Endothelial cell of umbilical vein (primary cell): ENCODE results near the gene CNTLN. TPM values are rescaled to one million over a fixed set of nuclear protein-coding genes. Genes with fewer than 3 reads are reported as not detected.

Experiments
- BruUV-seq: library from RNA; stranded (reverse); fragments of 400-500 nt; replicated peaks from 2 replicates; lab custom pipeline; 2021; lab: Mats Ljungman, UMichigan
- CTCF ChIA-PET: fragments of 300-600, 350-600 bp; sonication (Branson Sonifier 250); formaldehyde crosslinking; loops from one replicate; lab custom pipeline; 2021; ENCODE audit warnings: antibody characterized with exemption, inconsistent platforms; lab: Charles Lee
- POLR2A ChIA-PET: fragments of 300-600, 350-600 bp; sonication (Branson Sonifier 250); formaldehyde crosslinking; loops from one replicate; lab custom pipeline; 2021; ENCODE audit warnings: antibody characterized with exemption, inconsistent platforms; lab: Charles Lee
- DNase-seq: peaks from one replicate; pipeline ENCODE4 v3.0.0-alpha.2; 2011; ENCODE audit warnings: low read depth, low spot score
- FAIRE-seq: peaks from 2 replicates; lab custom pipeline; 2011; peaks lifted over from hg19 to GRCh38; lab: Jason Lieb, UNC
- H2AFZ ChIP-seq: 2 replicates; pipeline ENCODE4 v1.6.0; 2012; ENCODE audit warnings: low read depth, low read length, control low read depth, inconsistent platforms
- H3K27ac ChIP-seq: 2 replicates; pipeline ENCODE4 v1.5.1; 2011; ENCODE audit warnings: low read depth, mild to moderate bottlenecking, control low read depth, low read length, moderate library complexity; ENCODE audit not compliant: insufficient read depth
- H3K27me3 ChIP-seq, 2 experiments: 2 replicates each; pipeline versions ENCODE4 v1.6.0 to v1.6.1; 2011; ENCODE audit warnings: low read length in 2 of 2, mixed read lengths in 1 of 2; ENCODE audit not compliant: control insufficient read depth in 2 of 2, insufficient read depth in 2 of 2
- H3K36me3 ChIP-seq, 2 experiments: 2 replicates in 1 of 2; 3 replicates in 1 of 2; pipeline ENCODE4 v1.5.1; 2011; ENCODE audit warnings: low read length in 2 of 2, mild to moderate bottlenecking in 1 of 2, moderate library complexity in 1 of 2; ENCODE audit not compliant: control insufficient read depth in 2 of 2, insufficient read depth in 2 of 2; ENCODE audit errors: extremely low read depth in 1 of 2
- H3K4me1 ChIP-seq: 3 replicates; pipeline ENCODE4 v1.5.1; 2011; ENCODE audit warnings: mild to moderate bottlenecking, low read length; ENCODE audit not compliant: control insufficient read depth, insufficient read depth; ENCODE audit errors: extremely low read depth
- H3K4me2 ChIP-seq: 2 replicates; pipeline ENCODE4 v1.6.1; 2011; ENCODE audit warnings: low read length, control low read depth, mixed read lengths; ENCODE audit not compliant: insufficient read depth
- H3K4me3 ChIP-seq, 3 experiments: fragments of 200-600 bp in 1 of 3; sonication (generic), shearing (Covaris generic) in 1 of 3; replicated peaks in 1 of 3; 2 replicates each; pipeline ENCODE4 v1.5.1; 2011 to 2016; ENCODE audit warnings: control low read depth in 3 of 3, low read length in 3 of 3, mild to moderate bottlenecking in 2 of 3, inconsistent platforms in 1 of 3, low read depth in 1 of 3, moderate library complexity in 1 of 3; ENCODE audit not compliant: insufficient read depth in 1 of 3
- H3K79me2 ChIP-seq: 2 replicates; pipeline ENCODE4 v1.6.0; 2012; ENCODE audit warnings: low read length, inconsistent platforms; ENCODE audit not compliant: control insufficient read depth, insufficient read depth
- H3K9ac ChIP-seq: replicated peaks from 2 replicates; pipeline ENCODE3; 2011; ENCODE audit warnings: low read length, control low read depth; ENCODE audit not compliant: insufficient read depth; ENCODE audit errors: extremely low read depth
- H3K9me1 ChIP-seq: replicated peaks from 3 replicates; pipeline ENCODE4 v1.6.0; 2011; ENCODE audit warnings: mild to moderate bottlenecking, low read length; ENCODE audit not compliant: control insufficient read depth, insufficient read depth; ENCODE audit errors: extremely low read depth
- H3K9me3 ChIP-seq: replicated peaks from 2 replicates; pipeline ENCODE4 v1.5.1; 2012; ENCODE audit warnings: low read length, inconsistent platforms; ENCODE audit not compliant: control insufficient read depth, insufficient read depth
- H4K20me1 ChIP-seq: replicated peaks from 2 replicates; pipeline ENCODE3; 2011; ENCODE audit warnings: mild to moderate bottlenecking, low read length; ENCODE audit not compliant: control insufficient read depth, insufficient read depth; ENCODE audit errors: extremely low read depth
- EZH2 ChIP-seq: IDR thresholded peaks from 2 replicates; pipeline ENCODE4 v1.6.1; 2012; ENCODE audit warnings: borderline replicate concordance, low read depth, mild to moderate bottlenecking, moderate library complexity, low read length, inconsistent platforms; ENCODE audit not compliant: severe bottlenecking
- FOS ChIP-seq: IDR thresholded peaks from 2 replicates; pipeline ENCODE4 v1.6.1; 2011; ENCODE audit warnings: mild to moderate bottlenecking, low read length, moderate library complexity, borderline replicate concordance; ENCODE audit not compliant: insufficient read depth
- GATA2 ChIP-seq: IDR thresholded peaks from 2 replicates; pipeline ENCODE4 v1.7.0; 2011; ENCODE audit warnings: low read depth, mild to moderate bottlenecking, moderate library complexity, mixed read lengths, low read length; ENCODE audit not compliant: insufficient read length, insufficient read depth
- JUN ChIP-seq: IDR thresholded peaks from 2 replicates; pipeline ENCODE4 v1.6.1; 2011; ENCODE audit warnings: borderline replicate concordance, low read depth; ENCODE audit not compliant: insufficient read length, insufficient read depth
- MYC ChIP-seq: IDR thresholded peaks from one replicate; pipeline ENCODE4 v1.6.1; 2011; ENCODE audit warnings: mild to moderate bottlenecking, low read depth, low read length
- POLR2A ChIP-seq: IDR thresholded peaks from 2 replicates; pipeline ENCODE4 v1.6.1; 2012; ENCODE audit warnings: low read depth, mild to moderate bottlenecking, control low read depth, low read length
- POLR2AphosphoS5 ChIP-seq: IDR thresholded peaks from 2 replicates; pipeline ENCODE4 v1.6.1; 2012; ENCODE audit warnings: low read depth, mild to moderate bottlenecking, control low read depth, low read length, moderate library complexity; ENCODE audit not compliant: insufficient read depth
- dilution Hi-C: fragments of 300-500 bp; cut with MboI; formaldehyde crosslinking; loops from one replicate; pipeline ENCODE4 v1.15.0; 2019; ENCODE audit warnings: low sequenced_read_pairs; ENCODE audit not compliant: extremely low pct_ligation_motif_present
- intact Hi-C: fragments of 100-400 bp; cut with micrococcal nuclease; formaldehyde crosslinking; loops from one replicate; pipeline ENCODE4 v1.10.0; 2022
- polyA plus RNA-seq, 4 experiments: library from polyadenylated mRNA; depleted of rRNA in 3 of 4; stranded (reverse) in 3 of 4; unstranded in 1 of 4; fragments of >200 nt; gene quantifications; 2 replicates each; pipeline versions ENCODE4 v1.2.1 to v1.2.3, GENCODE V29; 2011 to 2012; ENCODE audit warnings: missing spikeins in 1 of 4
- total RNA-seq: library from RNA; stranded (reverse); gene quantifications from 2 replicates; pipeline ENCODE4 v1.2.3, GENCODE V29; 2021
- TF ChIP-seq, protein P1 (sequence below): IDR thresholded peaks from 2 replicates; pipeline ENCODE4 v1.6.1; 2011; ENCODE audit not compliant: insufficient read depth, insufficient read length
- TF ChIP-seq, protein P2 (sequence below), 2 donors: IDR thresholded peaks; 1 replicate in 1 of 2; 2 replicates in 1 of 2; pipeline ENCODE4 v1.5.1; 2011; ENCODE audit warnings: low read length in 2 of 2, mild to moderate bottlenecking in 2 of 2, moderate library complexity in 2 of 2, control low read depth in 1 of 2, inconsistent platforms in 1 of 2, low read depth in 1 of 2; ENCODE audit not compliant: insufficient read depth in 1 of 2; ENCODE audit errors: extremely low read depth in 1 of 2

CNTLN gene
- total and polyA plus RNA-seq, 2 donors (not counting 3 experiments of a cell fraction or from before 2014, with no cell fraction given), result 3.5 to 15.8 TPM

DNA sequence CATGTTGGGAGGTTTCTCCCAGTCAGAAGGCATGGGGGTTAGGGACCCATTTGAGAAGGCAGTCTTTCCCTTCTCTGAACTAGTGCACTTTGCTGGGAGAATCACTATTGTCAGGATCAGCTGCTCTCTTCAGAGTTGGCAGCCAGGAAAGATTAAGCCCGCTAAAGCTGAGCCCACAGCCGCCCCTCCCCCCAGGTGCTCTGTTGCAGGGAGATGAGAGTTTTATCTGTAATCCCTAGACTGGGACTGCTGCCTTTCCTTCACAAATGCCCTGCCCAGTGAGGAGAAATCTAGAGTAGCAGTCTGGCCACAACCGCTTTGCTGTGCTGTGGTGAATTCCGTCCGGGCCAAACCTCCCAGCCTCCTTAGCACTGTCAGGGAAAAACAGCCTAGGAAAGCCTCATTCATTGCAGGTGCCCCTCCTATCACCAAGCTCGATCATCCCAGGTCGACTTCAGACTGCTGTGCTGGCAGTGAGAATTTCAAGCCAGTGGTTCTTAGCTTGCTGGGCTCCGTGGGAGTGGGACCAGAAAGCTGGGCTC lies 69.8 kb downstream of the CNTLN start:
- POLR2A ChIA-PET, result no interaction called here

DNA sequence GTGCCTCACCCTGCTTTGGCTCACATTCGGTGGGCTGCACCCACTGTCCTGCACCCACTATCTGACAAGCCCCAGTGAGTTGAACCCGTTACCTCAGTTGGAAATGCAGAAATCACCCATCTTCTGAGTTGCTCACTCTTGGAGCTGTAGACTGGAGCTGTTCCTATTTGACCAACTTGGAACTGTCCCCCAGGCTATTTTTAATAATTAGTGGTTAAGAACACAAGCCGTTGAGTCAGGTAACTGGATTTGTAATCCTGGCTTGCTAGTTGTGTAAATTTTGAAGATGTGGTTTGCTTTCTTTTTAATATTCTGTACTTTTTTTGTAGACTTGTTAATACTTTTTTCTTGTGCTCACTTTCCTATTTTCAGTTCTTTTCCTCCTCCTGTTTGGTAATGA lies 81.2 kb downstream of the CNTLN start:
- H2AFZ ChIP-seq, result no peak overlapping the region
- H4K20me1 ChIP-seq, result peaks cover 3% of the 10 kb centered on the region
- ChIA-PET CTCF (interaction anchor here (0.6 to 1.8 kb wide), 3 partner anchors 11 to 551 kb away, joined by 3 to 5 read pairs (median 4); no protein-coding TSS in a partner anchor), POLR2A (no interaction called here)
- TF ChIP-seq EZH2, result no peak
- TF ChIP-seq GATA2, result no peak
- TF ChIP-seq, protein P1, sequence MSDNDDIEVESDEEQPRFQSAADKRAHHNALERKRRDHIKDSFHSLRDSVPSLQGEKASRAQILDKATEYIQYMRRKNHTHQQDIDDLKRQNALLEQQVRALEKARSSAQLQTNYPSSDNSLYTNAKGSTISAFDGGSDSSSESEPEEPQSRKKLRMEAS, result no peak
- TF ChIP-seq POLR2AphosphoS5, result no peak
- TF ChIP-seq FOS, result no peak
- no peak for TF ChIP-seq POLR2A
- TF ChIP-seq JUN, result no peak
- no peak for TF ChIP-seq MYC
- TF ChIP-seq, protein P2, sequence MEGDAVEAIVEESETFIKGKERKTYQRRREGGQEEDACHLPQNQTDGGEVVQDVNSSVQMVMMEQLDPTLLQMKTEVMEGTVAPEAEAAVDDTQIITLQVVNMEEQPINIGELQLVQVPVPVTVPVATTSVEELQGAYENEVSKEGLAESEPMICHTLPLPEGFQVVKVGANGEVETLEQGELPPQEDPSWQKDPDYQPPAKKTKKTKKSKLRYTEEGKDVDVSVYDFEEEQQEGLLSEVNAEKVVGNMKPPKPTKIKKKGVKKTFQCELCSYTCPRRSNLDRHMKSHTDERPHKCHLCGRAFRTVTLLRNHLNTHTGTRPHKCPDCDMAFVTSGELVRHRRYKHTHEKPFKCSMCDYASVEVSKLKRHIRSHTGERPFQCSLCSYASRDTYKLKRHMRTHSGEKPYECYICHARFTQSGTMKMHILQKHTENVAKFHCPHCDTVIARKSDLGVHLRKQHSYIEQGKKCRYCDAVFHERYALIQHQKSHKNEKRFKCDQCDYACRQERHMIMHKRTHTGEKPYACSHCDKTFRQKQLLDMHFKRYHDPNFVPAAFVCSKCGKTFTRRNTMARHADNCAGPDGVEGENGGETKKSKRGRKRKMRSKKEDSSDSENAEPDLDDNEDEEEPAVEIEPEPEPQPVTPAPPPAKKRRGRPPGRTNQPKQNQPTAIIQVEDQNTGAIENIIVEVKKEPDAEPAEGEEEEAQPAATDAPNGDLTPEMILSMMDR (IDR thresholded peaks at IDR 0.05; ENCODE audit: extremely low read depth in 1 of 2, insufficient read depth in 1 of 2, low read depth in 1 of 2, low read length in 2 of 2), result no peak
- intact Hi-C loops (no loop called here), dilution Hi-C loops (no loop called here)
- no peaks in the 10 kb centered on the region for H3K4me1 ChIP-seq
- BruUV-seq, result no TSS peak
- H3K4me2 ChIP-seq, result no peak overlapping the region
- H3K9me3 ChIP-seq, result no peaks in the 10 kb centered on the region
- no peaks in the 10 kb centered on the region for H3K27me3 ChIP-seq
- no peaks in the 10 kb centered on the region for H3K9me1 ChIP-seq
- H3K9ac ChIP-seq, result no peak overlapping the region
- FAIRE-seq (no peak), DNase-seq (no peak)
- no peak overlapping the region for H3K27ac ChIP-seq
- H3K4me3 ChIP-seq, result no peak overlapping the region
- peaks cover 6% of the 10 kb centered on the region for H3K79me2 ChIP-seq
- H3K36me3 ChIP-seq, result no peaks in the 10 kb centered on the region

More for the DNA sequence above, 69.8 kb downstream of the CNTLN start:
- peaks cover 11% of the 10 kb centered on the region for H3K79me2 ChIP-seq
- H3K9ac ChIP-seq, result no peak overlapping the region
- BruUV-seq, result no TSS peak
- H3K9me3 ChIP-seq, result no peaks in the 10 kb centered on the region
- intact Hi-C loops (no loop called here), dilution Hi-C loops (no loop called here)
- H3K4me2 ChIP-seq, result no peak overlapping the region
- H2AFZ ChIP-seq, result no peak overlapping the region
- H3K27ac ChIP-seq, result no peak overlapping the region
- CTCF ChIA-PET, result interaction anchor here (1.1 to 1.4 kb wide), 2 partner anchors 12 to 30 kb away, joined by 3 to 5 read pairs; no protein-coding TSS in a partner anchor
- no peaks in the 10 kb centered on the region for H3K36me3 ChIP-seq
- no peak for FAIRE-seq
- no peak overlapping the region for H3K4me3 ChIP-seq
- no peaks in the 10 kb centered on the region for H3K4me1 ChIP-seq
- no peak for DNase-seq
- peaks cover 2% of the 10 kb centered on the region for H4K20me1 ChIP-seq
- TF ChIP-seq MYC, result no peak
- no peak for TF ChIP-seq POLR2A
- TF ChIP-seq FOS, result no peak
- TF ChIP-seq JUN, result no peak
- no peak for TF ChIP-seq GATA2
- no peaks in the 10 kb centered on the region for H3K27me3 ChIP-seq
- H3K9me1 ChIP-seq, result no peaks in the 10 kb centered on the region
